B cell (primary cell): Measurements from ENCODE around the gene ATG4B.

ENCODE experiments used
- EZH2 ChIP-seq: IDR thresholded peaks from 2 replicates; pipeline ENCODE4 v1.6.1; 2012; ENCODE audit warnings: borderline replicate concordance, low read depth, mild to moderate bottlenecking, moderate library complexity, low read length; ENCODE audit not compliant: insufficient read depth, poor library complexity, severe bottlenecking
- TF ChIP-seq, protein P1 (sequence below): fragments of 200-600 bp; IDR thresholded peaks from one replicate; pipeline ENCODE4 v1.8.0; 2022; ENCODE audit warnings: antibody characterized with exemption, mild to moderate bottlenecking

DNA sequence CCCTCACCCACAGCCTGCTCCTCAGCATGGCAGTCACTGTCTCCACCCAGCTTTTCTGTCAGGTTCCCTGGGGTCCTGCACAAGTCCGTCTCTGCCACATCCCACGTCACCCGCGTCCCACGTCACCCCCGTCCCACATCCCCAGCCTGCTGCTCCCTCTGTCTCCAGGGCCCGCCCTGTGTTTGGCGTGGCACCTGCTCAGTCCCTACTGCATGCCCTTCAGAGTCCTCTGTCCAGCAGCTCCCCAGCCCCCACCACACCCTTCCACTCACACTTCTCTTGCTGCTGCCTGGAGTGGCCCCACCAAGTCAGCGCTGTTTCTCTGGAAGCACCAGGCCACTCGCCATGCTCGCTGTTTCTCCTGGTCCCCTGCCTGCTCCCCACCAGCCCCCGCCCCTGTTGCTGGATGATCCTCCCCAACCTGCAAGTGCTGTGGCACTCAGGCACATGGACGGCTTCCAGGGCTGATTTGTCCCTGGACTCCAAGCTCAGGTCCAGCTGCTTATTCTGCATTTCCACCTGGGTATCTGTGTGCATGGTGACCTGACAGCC is 18.8 kb downstream of the ATG4B start:
- TF ChIP-seq, protein P1, sequence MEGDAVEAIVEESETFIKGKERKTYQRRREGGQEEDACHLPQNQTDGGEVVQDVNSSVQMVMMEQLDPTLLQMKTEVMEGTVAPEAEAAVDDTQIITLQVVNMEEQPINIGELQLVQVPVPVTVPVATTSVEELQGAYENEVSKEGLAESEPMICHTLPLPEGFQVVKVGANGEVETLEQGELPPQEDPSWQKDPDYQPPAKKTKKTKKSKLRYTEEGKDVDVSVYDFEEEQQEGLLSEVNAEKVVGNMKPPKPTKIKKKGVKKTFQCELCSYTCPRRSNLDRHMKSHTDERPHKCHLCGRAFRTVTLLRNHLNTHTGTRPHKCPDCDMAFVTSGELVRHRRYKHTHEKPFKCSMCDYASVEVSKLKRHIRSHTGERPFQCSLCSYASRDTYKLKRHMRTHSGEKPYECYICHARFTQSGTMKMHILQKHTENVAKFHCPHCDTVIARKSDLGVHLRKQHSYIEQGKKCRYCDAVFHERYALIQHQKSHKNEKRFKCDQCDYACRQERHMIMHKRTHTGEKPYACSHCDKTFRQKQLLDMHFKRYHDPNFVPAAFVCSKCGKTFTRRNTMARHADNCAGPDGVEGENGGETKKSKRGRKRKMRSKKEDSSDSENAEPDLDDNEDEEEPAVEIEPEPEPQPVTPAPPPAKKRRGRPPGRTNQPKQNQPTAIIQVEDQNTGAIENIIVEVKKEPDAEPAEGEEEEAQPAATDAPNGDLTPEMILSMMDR = no peak
- no peak for TF ChIP-seq EZH2
